NB4 (cell line): Measurements from ENCODE around the gene ELAVL3.

Source experiments
- MYC ChIP-seq: IDR thresholded peaks from 2 replicates; pipeline ENCODE4 v1.6.1; 2011; ENCODE audit warnings: low read depth, low read length
- POLR2A ChIP-seq: IDR thresholded peaks from 2 replicates; pipeline ENCODE4 v1.6.1; 2011; ENCODE audit warnings: mild to moderate bottlenecking; ENCODE audit not compliant: insufficient read length; ENCODE audit errors: extremely low read depth
- TF ChIP-seq, protein P1 (sequence below): IDR thresholded peaks from one replicate; pipeline ENCODE4 v1.5.1; 2012; ENCODE audit warnings: low read depth, low read length
- TF ChIP-seq, protein P2 (sequence below): IDR thresholded peaks from 2 replicates; pipeline ENCODE4 v1.6.1; 2011; ENCODE audit warnings: low read depth, low read length

DNA sequence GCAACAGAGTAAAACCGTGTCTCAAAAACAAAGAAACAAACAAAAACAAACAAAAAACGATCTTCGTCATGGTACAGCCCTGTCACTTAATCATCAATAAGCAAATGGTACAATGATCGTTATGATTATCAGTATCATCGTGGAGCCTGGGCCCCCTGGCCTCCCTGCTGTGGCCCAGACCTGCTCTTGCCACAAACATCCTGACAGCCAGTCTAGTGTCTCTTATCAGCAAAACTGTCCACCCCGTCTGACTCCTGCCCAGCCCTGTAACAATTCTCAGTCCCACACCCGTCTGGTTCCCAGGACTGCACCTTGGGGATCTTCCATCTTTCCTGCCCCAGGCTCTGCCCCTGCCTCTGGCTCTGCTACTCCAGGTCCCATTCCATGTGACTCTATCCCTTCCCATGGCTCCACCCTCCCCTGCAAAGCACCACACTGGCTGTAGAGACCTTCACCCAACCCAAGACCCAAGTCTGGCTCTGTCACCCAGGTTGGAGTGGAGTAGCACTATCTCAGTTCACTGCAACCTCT lies 19.1 kb upstream of the ELAVL3 start:
- TF ChIP-seq POLR2A (no peak), MYC (no peak)
- TF ChIP-seq, protein P1, sequence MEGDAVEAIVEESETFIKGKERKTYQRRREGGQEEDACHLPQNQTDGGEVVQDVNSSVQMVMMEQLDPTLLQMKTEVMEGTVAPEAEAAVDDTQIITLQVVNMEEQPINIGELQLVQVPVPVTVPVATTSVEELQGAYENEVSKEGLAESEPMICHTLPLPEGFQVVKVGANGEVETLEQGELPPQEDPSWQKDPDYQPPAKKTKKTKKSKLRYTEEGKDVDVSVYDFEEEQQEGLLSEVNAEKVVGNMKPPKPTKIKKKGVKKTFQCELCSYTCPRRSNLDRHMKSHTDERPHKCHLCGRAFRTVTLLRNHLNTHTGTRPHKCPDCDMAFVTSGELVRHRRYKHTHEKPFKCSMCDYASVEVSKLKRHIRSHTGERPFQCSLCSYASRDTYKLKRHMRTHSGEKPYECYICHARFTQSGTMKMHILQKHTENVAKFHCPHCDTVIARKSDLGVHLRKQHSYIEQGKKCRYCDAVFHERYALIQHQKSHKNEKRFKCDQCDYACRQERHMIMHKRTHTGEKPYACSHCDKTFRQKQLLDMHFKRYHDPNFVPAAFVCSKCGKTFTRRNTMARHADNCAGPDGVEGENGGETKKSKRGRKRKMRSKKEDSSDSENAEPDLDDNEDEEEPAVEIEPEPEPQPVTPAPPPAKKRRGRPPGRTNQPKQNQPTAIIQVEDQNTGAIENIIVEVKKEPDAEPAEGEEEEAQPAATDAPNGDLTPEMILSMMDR: no peak
- TF ChIP-seq, protein P2, sequence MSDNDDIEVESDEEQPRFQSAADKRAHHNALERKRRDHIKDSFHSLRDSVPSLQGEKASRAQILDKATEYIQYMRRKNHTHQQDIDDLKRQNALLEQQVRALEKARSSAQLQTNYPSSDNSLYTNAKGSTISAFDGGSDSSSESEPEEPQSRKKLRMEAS: no peak
